Breast epithelium (tissue), 3 donors: ENCODE results near the gene TMEM169.

Experiments used
- CTCF ChIP-seq, 3 donors: fragments of 450-650 bp; IDR thresholded peaks; one replicate each; pipeline ENCODE4 v1.5.1; 2016 to 2017; ENCODE audit warnings: antibody characterized with exemption in 3 of 3, mild to moderate bottlenecking in 3 of 3, moderate library complexity in 3 of 3
- POLR2A ChIP-seq: fragments of 450-650 bp; IDR thresholded peaks from one replicate; pipeline ENCODE4 v1.6.1; 2016; ENCODE audit warnings: antibody characterized with exemption, mild to moderate bottlenecking, moderate library complexity
- POLR2AphosphoS5 ChIP-seq, 3 donors: sonication (generic); formaldehyde crosslinking; IDR thresholded peaks; one replicate each; pipeline ENCODE4 v1.6.1; 2017; ENCODE audit warnings: antibody characterized with exemption in 3 of 3

DNA sequence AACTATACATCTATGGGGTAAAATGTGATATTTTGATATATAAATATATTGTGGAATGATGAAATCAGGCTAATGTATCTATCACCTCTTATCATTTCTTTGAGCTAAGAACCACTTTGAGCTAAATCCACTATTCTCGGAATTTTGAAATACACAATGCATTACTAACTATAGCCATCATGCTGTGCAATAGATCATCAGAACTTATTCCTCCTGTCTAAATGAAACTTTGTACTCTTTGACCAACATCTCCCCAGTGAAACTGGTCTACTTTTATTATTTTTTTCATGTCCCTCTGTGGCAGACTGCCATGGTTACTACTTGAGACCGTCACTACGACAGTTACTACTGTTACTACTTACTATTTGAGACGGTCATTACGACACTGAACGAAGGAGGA lies 11.5 kb upstream of the TMEM169 start:
- TF ChIP-seq CTCF (IDR thresholded peaks at IDR 0.05), result no peak
- TF ChIP-seq POLR2AphosphoS5 (IDR thresholded peaks at IDR 0.05), result no peak
- TF ChIP-seq POLR2A, result no peak
